ENCODE measurements around the gene MAP3K1. TPM values are rescaled to one million over a fixed set of nuclear protein-coding genes. Genes with fewer than 3 reads are reported as not detected.

MAP3K1 gene
- total and polyA plus RNA-seq, 2 experiments from 2014 or later = 9.5 to 14.4 TPM

GRCh38 chr5:56833325-56833724, 18.0 kb downstream of the MAP3K1 start (continued):
- TF ChIP-seq ZNF462 (CRISPR knock-in tag; IDR thresholded peaks at IDR 0.05) (no peak), ETS1 (IDR thresholded peaks at IDR 0.05) (no peak), EZH2 (IDR thresholded peaks at IDR 0.05; ENCODE audit: low read depth, unreplicated experiment) (no peak), JUNB (IDR thresholded peaks at IDR 0.05; ENCODE audit: unreplicated experiment) (no peak), ZNF114 (CRISPR knock-in tag; IDR thresholded peaks at IDR 0.05) (no peak), REST (IDR thresholded peaks at IDR 0.05; ENCODE audit: unreplicated experiment) (no peak), ZNF331 (CRISPR knock-in tag; IDR thresholded peaks at IDR 0.05; ENCODE audit: low read depth) (no peak), STAT1 (IDR thresholded peaks at IDR 0.05; ENCODE audit: unreplicated experiment) (no peak), EZH2phosphoT487 (IDR thresholded peaks at IDR 0.05; ENCODE audit: unreplicated experiment) (no peak)

Measured in GM23338 (cell line).